CD4-positive, alpha-beta memory T cell (primary cell): ENCODE measurements around the gene MICB. TPM values are rescaled to one million over a fixed set of nuclear protein-coding genes. Genes with fewer than 3 reads are reported as not detected.
A peak's percentile ranks its signal among the peaks of the same experiment; 100 is the strongest.
"Not testable (repeated sequence)": the region's sequence is repeated elsewhere in the genome, so short reads cannot be mapped to it uniquely, and the experiment has no call there.

ENCODE experiments used
- CTCF ChIA-PET: fragments of 350-600 bp; sonication (Branson Sonifier 250); formaldehyde crosslinking; loops from one replicate; lab custom pipeline; 2021; ENCODE audit warnings: inconsistent platforms; ENCODE audit not compliant: partially characterized antibody; lab: Charles Lee
- POLR2A ChIA-PET: fragments of 350-600 bp; sonication (Branson Sonifier 250); formaldehyde crosslinking; loops from one replicate; lab custom pipeline; 2021; ENCODE audit not compliant: partially characterized antibody; lab: Charles Lee
- DNase-seq, 5 donors: peaks; one replicate each; pipeline versions ENCODE4 v3.0.0 to v3.0.0-alpha.2; 2020 to 2022; ENCODE audit warnings: mixed read lengths in 1 of 5
- H3K27ac ChIP-seq: one replicate; pipeline ENCODE4 v1.7.0; 2013; ENCODE audit warnings: low read depth, low read length
- H3K27me3 ChIP-seq: 2 replicates; pipeline ENCODE4 v1.7.0; 2013; ENCODE audit warnings: mild to moderate bottlenecking, low read length, moderate library complexity; ENCODE audit not compliant: insufficient read depth
- H3K36me3 ChIP-seq: 2 replicates; pipeline ENCODE4 v1.7.0; 2013; ENCODE audit warnings: mild to moderate bottlenecking, low read length, moderate library complexity; ENCODE audit not compliant: insufficient read depth
- H3K4me1 ChIP-seq: 2 replicates; pipeline ENCODE4 v1.7.0; 2013; ENCODE audit warnings: mild to moderate bottlenecking, low read length, moderate library complexity; ENCODE audit not compliant: insufficient read depth
- H3K4me3 ChIP-seq, 2 donors: one replicate each; pipeline ENCODE4 v1.7.0; 2013; ENCODE audit warnings: low read length in 2 of 2, mild to moderate bottlenecking in 1 of 2
- H3K9me3 ChIP-seq, 2 donors: one replicate each; pipeline ENCODE4 v1.7.0; 2013; ENCODE audit warnings: low read length in 2 of 2, control low read depth in 1 of 2; ENCODE audit not compliant: control insufficient read depth in 1 of 2
- H3K27ac Mint-ChIP-seq, 7 donors: one replicate each; pipeline ENCODE4 v1.8.0; 2020 to 2021; ENCODE audit warnings: mixed read lengths in 7 of 7, mild to moderate bottlenecking in 6 of 7, inconsistent platforms in 3 of 7, moderate library complexity in 3 of 7
- H3K27me3 Mint-ChIP-seq, 2 donors: one replicate each; pipeline ENCODE4 v1.8.0; 2020 to 2021; ENCODE audit warnings: mixed read lengths in 2 of 2
- H3K36me3 Mint-ChIP-seq, 2 donors: one replicate each; pipeline ENCODE4 v1.8.0; 2020 to 2021; ENCODE audit warnings: mixed read lengths in 2 of 2, inconsistent platforms in 1 of 2, mild to moderate bottlenecking in 1 of 2
- H3K4me1 Mint-ChIP-seq, 4 donors: one replicate each; pipeline ENCODE4 v1.8.0; 2020 to 2021; ENCODE audit warnings: mixed read lengths in 4 of 4, mild to moderate bottlenecking in 1 of 4
- H3K4me3 Mint-ChIP-seq, 8 donors: one replicate each; pipeline ENCODE4 v1.8.0; 2020 to 2021; ENCODE audit warnings: mixed read lengths in 8 of 8, mild to moderate bottlenecking in 7 of 8, moderate library complexity in 6 of 8, inconsistent platforms in 3 of 8
- H3K9me3 Mint-ChIP-seq, 8 donors: one replicate each; pipeline ENCODE4 v1.8.0; 2020 to 2021; ENCODE audit warnings: mixed read lengths in 8 of 8, mild to moderate bottlenecking in 5 of 8, inconsistent platforms in 3 of 8, moderate library complexity in 1 of 8
- intact Hi-C: fragments of 100-400 bp; cut with micrococcal nuclease; formaldehyde crosslinking; loops from one replicate; pipeline ENCODE4 v1.15.1; 2023
- polyA plus RNA-seq, 2 donors: library from polyadenylated mRNA; unstranded; fragments of 300-500 nt; fragmentation: Illumina TruSeq; gene quantifications; one replicate each; pipeline ENCODE4 v1.2.3, GENCODE V29; 2021
- total RNA-seq, 2 experiments: library from RNA; stranded (reverse); gene quantifications; one replicate each; pipeline ENCODE4 v1.2.3, GENCODE V29; 2021

Gene MICB
- total and polyA plus RNA-seq, 4 experiments from 2014 or later: 8.0 to 26.3 (median 16.5) TPM

DNA sequence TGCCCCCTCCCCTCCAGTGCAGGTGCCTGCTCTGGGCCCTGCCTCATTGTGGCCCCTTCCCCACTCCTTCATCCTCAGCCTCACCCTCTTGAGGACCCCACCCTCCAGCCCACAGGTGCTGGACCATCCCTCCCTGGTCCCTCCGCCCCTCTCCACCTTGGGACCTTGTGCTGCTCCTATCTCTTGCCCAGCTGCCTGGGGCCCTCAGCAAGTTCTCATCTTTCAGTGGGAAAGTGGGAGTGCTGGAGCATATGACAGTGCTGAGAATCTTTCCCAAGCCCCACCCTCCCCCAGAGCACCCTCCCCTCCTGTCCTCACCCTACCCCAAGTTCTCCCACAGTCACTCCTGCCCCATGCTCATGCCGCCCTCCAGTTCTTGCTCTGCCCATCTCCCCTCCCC lies 1.7 kb downstream of the MICB start:
- H3K4me1 Mint-ChIP-seq: peaks cover 49 to 84% (median 65%) of the 10 kb centered on the region in 4 donors
- peak overlapping the region in 3 of 8 donors; percentile 86 to 88 (median 87) for H3K4me3 Mint-ChIP-seq
- H3K27ac ChIP-seq, H3K9me3 Mint-ChIP-seq, DNase-seq, H3K9me3 ChIP-seq, H3K36me3 ChIP-seq, H3K4me3 ChIP-seq, H3K27me3 ChIP-seq, intact Hi-C loops, H3K27me3 Mint-ChIP-seq: not testable (repeated sequence)
- peaks cover 50% of the 10 kb centered on the region for H3K4me1 ChIP-seq
- POLR2A ChIA-PET: interaction anchor here (7.8 kb wide), 1 partner anchor 41 kb away, joined by 152 read pairs; the partner anchor contains the start of gene DDX39B
- peak overlapping the region in 2 of 7 donors; percentile 47 to 85 for H3K27ac Mint-ChIP-seq
- H3K36me3 Mint-ChIP-seq: peaks cover 0 to 13% of the 10 kb centered on the region in 2 donors
- CTCF ChIA-PET: interaction anchor here (1.2 kb wide), 1 partner anchor 42 kb away, joined by 3 read pairs; the partner anchor contains the start of gene DDX39B

DNA sequence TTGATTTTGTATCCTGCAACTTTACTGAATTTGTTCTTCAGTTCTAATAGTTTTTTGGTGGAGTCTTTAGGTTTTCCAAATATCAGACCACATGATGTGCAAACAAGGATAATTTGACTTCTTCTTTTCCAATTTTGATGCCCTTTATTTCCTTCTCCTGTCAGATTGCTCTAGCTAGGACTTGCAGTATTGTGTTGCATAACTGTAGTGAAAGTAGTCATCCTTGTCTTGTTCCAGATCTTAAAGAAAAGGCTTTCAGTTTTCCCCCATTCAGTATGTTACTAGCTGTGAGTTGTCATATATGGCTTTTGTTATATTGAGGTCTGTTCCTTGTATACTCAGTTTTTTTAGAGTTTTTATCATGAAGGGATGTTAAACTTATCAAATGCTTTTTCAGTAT lies 4.6 kb downstream of the MICB start:
- H3K36me3 ChIP-seq: peaks cover 26% of the 10 kb centered on the region
- no peak overlapping the region for H3K4me3 ChIP-seq
- Mint-ChIP-seq H3K4me1 (peaks cover 35 to 65% (median 48%) of the 10 kb centered on the region in 4 donors), H3K9me3 (no peaks in the 10 kb centered on the region), H3K27me3 (no peaks in the 10 kb centered on the region), H3K36me3 (peaks cover 15 to 17% of the 10 kb centered on the region in 2 donors), H3K4me3 (no peak overlapping the region), H3K27ac (peak overlapping the region in 5 of 7 donors; percentile 15 to 61 (median 54))
- intact Hi-C loops: no loop called here
- peaks cover 25% of the 10 kb centered on the region for H3K4me1 ChIP-seq
- DNase-seq: no peak
- no peaks in the 10 kb centered on the region for H3K27me3 ChIP-seq
- no peak overlapping the region for H3K27ac ChIP-seq
- no peaks in the 10 kb centered on the region for H3K9me3 ChIP-seq
- ChIA-PET CTCF (interaction anchor here (1.2 kb wide), 1 partner anchor 95 kb away, joined by 4 read pairs; no protein-coding TSS in a partner anchor), POLR2A (interaction anchor here (1.6 kb wide), 1 partner anchor 39 kb away, joined by 6 read pairs; the partner anchor contains the start of gene DDX39B)

DNA sequence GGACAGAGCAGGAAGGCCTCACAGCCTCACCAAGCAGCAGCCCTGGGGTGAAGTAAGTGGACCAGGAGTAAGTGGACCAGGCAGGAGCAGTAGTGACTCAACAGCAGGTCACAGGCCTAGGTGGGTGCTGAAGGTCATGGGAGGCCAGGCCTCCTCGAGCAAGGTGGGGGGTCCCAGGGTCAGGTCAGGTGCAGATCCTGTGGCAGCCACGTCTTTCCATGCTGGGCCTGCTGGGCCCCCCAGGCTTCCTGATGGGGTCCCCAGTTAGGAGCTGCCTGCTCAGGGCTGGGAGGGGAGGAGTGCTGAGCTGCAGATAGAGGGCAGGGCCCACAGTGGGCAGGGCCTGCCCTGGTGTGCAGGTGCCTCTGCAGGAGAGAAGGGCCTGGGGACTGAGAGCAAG lies 11.1 kb downstream of the MICB start:
- Mint-ChIP-seq H3K27ac (peak overlapping the region in 1 of 7 donors; percentile 80), H3K36me3 (peaks cover 42% of the 10 kb centered on the region in 2 donors)
- H3K4me3 Mint-ChIP-seq, H3K27me3 Mint-ChIP-seq, H3K4me1 Mint-ChIP-seq, POLR2A ChIA-PET, H3K4me1 ChIP-seq, H3K9me3 ChIP-seq, intact Hi-C loops, H3K4me3 ChIP-seq, DNase-seq, H3K9me3 Mint-ChIP-seq, CTCF ChIA-PET, H3K27ac ChIP-seq, H3K27me3 ChIP-seq: not testable (repeated sequence)
- H3K36me3 ChIP-seq: peaks cover 51% of the 10 kb centered on the region

DNA sequence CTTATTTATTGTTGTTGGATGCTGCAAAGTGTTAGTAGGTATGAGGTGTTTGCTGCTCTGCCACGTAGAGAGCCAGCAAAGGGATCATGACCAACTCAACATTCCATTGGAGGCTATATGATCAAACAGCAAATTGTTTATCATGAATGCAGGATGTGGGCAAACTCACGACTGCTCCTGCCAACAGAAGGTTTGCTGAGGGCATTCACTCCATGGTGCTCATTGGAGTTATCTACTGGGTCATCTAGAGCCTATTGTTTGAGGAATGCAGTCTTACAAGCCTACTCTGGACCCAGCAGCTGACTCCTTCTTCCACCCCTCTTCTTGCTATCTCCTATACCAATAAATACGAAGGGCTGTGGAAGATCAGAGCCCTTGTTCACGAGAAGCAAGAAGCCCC lies 12.1 kb downstream of the MICB start:
- DNase-seq: no peak
- peaks cover 40 to 41% of the 10 kb centered on the region in 2 donors for H3K36me3 Mint-ChIP-seq
- peak overlapping the region in 1 of 7 donors; percentile 22 for H3K27ac Mint-ChIP-seq
- Histone ChIP-seq H3K9me3 (no peaks in the 10 kb centered on the region), H3K27me3 (no peaks in the 10 kb centered on the region), H3K27ac (no peak overlapping the region), H3K4me3 (no peak overlapping the region), H3K4me1 (no peaks in the 10 kb centered on the region), H3K36me3 (peaks cover 48% of the 10 kb centered on the region)
- H3K4me3 Mint-ChIP-seq: no peak overlapping the region
- H3K4me1 Mint-ChIP-seq: peaks cover 2 to 3% (median 3%) of the 10 kb centered on the region in 4 donors
- POLR2A ChIA-PET: no interaction called here
- CTCF ChIA-PET: no interaction called here
- no peaks in the 10 kb centered on the region for H3K27me3 Mint-ChIP-seq
- H3K9me3 Mint-ChIP-seq: no peaks in the 10 kb centered on the region
- intact Hi-C loops: no loop called here

DNA sequence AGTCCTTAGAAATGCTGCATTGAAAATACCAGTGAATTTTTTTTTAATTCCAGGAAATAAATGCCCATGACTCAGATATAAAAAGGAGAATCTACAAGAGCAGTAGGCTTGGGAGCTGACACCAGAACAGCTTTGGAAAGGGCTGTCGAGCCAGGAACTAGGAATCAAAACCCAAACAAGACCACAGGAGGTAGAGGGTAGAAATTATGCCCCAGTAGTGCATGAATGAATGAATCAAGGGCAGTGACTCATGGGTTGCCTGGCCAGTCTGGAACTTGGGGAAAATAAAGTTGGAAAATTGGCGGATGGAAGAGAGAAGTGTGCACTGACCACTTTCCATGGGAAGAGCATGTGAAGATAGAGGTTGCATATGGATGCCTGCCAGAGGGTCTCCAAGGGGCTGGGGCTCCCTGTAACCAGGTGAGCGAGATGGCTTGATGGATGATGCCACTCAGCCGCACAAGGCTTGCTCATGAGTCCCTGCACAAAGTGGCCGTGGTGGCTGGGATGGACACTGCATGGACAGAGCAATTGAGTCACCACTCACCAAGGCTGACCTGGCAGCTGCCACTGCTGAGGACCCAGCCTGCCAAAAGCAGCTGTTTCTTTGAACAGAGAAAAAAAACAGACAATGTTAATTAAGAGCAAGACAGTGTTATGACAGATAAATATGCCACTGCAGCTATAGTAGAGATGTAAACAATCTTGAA lies 15.7 kb downstream of the MICB start:
- POLR2A ChIA-PET: no interaction called here
- Mint-ChIP-seq H3K27ac (peak overlapping the region in 2 of 7 donors; percentile 43 to 73), H3K36me3 (peaks cover 21 to 22% of the 10 kb centered on the region in 2 donors), H3K4me1 (no peaks in the 10 kb centered on the region), H3K27me3 (peaks cover 0 to 3% of the 10 kb centered on the region in 2 donors), H3K4me3 (no peak overlapping the region), H3K9me3 (no peaks in the 10 kb centered on the region)
- H3K4me3 ChIP-seq: no peak overlapping the region
- H3K4me1 ChIP-seq: no peaks in the 10 kb centered on the region
- no peak overlapping the region for H3K27ac ChIP-seq
- no peak for DNase-seq
- peaks cover 15% of the 10 kb centered on the region for H3K36me3 ChIP-seq
- CTCF ChIA-PET: no interaction called here
- no peaks in the 10 kb centered on the region for H3K9me3 ChIP-seq
- H3K27me3 ChIP-seq: no peaks in the 10 kb centered on the region
- intact Hi-C loops: no loop called here

DNA sequence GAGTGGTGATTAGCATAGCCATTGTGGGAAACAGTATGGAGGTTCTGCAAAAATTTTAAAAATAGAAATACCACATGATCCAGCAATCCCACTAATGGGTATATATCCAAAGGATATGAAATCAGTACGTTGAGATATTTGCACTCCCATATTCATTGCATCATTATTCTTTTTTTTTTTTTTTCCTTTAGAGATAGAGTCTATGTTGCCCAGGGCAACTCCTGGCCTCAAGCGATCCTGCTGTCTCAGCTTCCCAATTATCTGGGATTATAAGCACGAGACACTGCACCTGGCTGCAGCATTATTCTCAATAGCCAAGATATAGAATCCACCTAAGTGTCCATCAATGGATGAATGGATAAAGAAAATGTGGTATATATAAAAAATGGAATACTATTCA lies 23.9 kb downstream of the MICB start:
- Mint-ChIP-seq H3K4me3 (no peak overlapping the region), H3K9me3 (no peaks in the 10 kb centered on the region), H3K36me3 (no peaks in the 10 kb centered on the region), H3K4me1 (peaks cover 0 to 4% (median 0%) of the 10 kb centered on the region in 4 donors), H3K27ac (no peak overlapping the region), H3K27me3 (peaks cover 0 to 5% of the 10 kb centered on the region in 2 donors)
- POLR2A ChIA-PET: no interaction called here
- no peak overlapping the region for H3K27ac ChIP-seq
- no peak for DNase-seq
- H3K27me3 ChIP-seq: no peaks in the 10 kb centered on the region
- intact Hi-C loops: no loop called here
- H3K4me3 ChIP-seq: no peak overlapping the region
- CTCF ChIA-PET: no interaction called here
- H3K9me3 ChIP-seq: no peaks in the 10 kb centered on the region
- no peaks in the 10 kb centered on the region for H3K36me3 ChIP-seq
- no peaks in the 10 kb centered on the region for H3K4me1 ChIP-seq

DNA sequence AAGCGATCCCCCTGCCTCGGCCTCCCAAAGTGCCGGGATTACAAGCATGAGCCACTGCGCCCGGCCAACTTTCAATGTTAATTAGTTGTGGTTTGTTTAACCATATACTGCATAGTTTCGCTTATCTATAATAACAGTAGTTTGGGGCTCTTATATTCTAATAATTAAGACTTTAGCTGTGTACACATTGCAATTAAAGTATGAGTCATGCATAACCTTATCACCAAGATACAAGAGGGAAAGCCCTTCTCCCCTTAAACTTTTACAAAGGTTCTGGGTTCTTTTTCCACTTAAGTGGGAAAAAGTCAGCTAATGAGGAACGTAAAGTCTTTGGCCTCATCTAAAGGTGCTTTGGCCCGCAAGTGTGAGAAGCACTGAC lies 27.6 kb downstream of the MICB start:
- no peaks in the 10 kb centered on the region for H3K9me3 ChIP-seq
- Mint-ChIP-seq H3K9me3 (no peaks in the 10 kb centered on the region), H3K4me3 (no peak overlapping the region), H3K27me3 (peaks cover 0 to 3% of the 10 kb centered on the region in 2 donors), H3K4me1 (peaks cover 0 to 5% (median 3%) of the 10 kb centered on the region in 4 donors), H3K27ac (no peak overlapping the region), H3K36me3 (peaks cover 5 to 15% of the 10 kb centered on the region in 2 donors)
- no peaks in the 10 kb centered on the region for H3K4me1 ChIP-seq
- peaks cover 11% of the 10 kb centered on the region for H3K36me3 ChIP-seq
- no peak overlapping the region for H3K27ac ChIP-seq
- CTCF ChIA-PET: interaction anchor here (1.1 to 1.6 kb wide), 3 partner anchors 8 to 26 kb away, joined by 3 to 5 read pairs (median 4); partner anchors contain the start of gene DDX39B
- intact Hi-C loops: no loop called here
- DNase-seq: no peak
- H3K27me3 ChIP-seq: no peaks in the 10 kb centered on the region
- H3K4me3 ChIP-seq: no peak overlapping the region
- POLR2A ChIA-PET: interaction anchor here (5.6 kb wide), 1 partner anchor 15 kb away, joined by 38 read pairs; the partner anchor contains the start of gene DDX39B
